HuH-7.5 (cell line): ENCODE measurements around the gene SP9.
"Not testable (repeated sequence)": the region's sequence is repeated elsewhere in the genome, so short reads cannot be mapped to it uniquely, and the experiment has no call there.

Experiments
- DNase-seq: peaks from one replicate; pipeline ENCODE4 v3.0.0; 2011; ENCODE audit warnings: low spot score

Gene SP9

GRCh38 chr2:174344716-174345461 lies 10.1 kb downstream of the SP9 start:
- no peak for DNase-seq

- DNase-seq: peak; percentile 43
Measured at GRCh38 chr2:174350018-174350417, 15.3 kb downstream of the SP9 start.

- DNase-seq: no peak
Measured at GRCh38 chr2:174350593-174351181, 15.9 kb downstream of the SP9 start.

- no peak for DNase-seq
Measured at GRCh38 chr2:174353004-174353403, 18.2 kb downstream of the SP9 start.

- no peak for DNase-seq
Measured at GRCh38 chr2:174356347-174356746, 21.6 kb downstream of the SP9 start.

- DNase-seq: not testable (repeated sequence)
Measured at GRCh38 chr2:174359663-174360062, 24.9 kb downstream of the SP9 start.

- DNase-seq: no peak
Measured at GRCh38 chr2:174362949-174363348, 28.2 kb downstream of the SP9 start.

GRCh38 chr2:174363492-174364225 lies 28.9 kb downstream of the SP9 start:
- DNase-seq: not testable (repeated sequence)

GRCh38 chr2:174364628-174365027 lies 29.9 kb downstream of the SP9 start:
- DNase-seq: no peak

- DNase-seq: no peak
Measured at GRCh38 chr2:174365571-174365970, 30.8 kb downstream of the SP9 start.

GRCh38 chr2:174368691-174369090 lies 33.9 kb downstream of the SP9 start:
- no peak for DNase-seq

- no peak for DNase-seq
Measured at GRCh38 chr2:174376967-174377366, 42.2 kb downstream of the SP9 start.

GRCh38 chr2:174383796-174384195 lies 49.0 kb downstream of the SP9 start:
- DNase-seq: no peak

- no peak for DNase-seq
Measured at GRCh38 chr2:174385201-174385600, 50.4 kb downstream of the SP9 start.
